HL-60/S4 (cell line): ENCODE measurements around the gene SND1.

ENCODE experiments used
- in situ Hi-C: fragments of 300-500 bp; cut with MboI; formaldehyde crosslinking; loops from 2 replicates; pipeline ENCODE4 v1.14.3; 2022; ENCODE audit warnings: low sequenced_read_pairs

Gene SND1

DNA sequence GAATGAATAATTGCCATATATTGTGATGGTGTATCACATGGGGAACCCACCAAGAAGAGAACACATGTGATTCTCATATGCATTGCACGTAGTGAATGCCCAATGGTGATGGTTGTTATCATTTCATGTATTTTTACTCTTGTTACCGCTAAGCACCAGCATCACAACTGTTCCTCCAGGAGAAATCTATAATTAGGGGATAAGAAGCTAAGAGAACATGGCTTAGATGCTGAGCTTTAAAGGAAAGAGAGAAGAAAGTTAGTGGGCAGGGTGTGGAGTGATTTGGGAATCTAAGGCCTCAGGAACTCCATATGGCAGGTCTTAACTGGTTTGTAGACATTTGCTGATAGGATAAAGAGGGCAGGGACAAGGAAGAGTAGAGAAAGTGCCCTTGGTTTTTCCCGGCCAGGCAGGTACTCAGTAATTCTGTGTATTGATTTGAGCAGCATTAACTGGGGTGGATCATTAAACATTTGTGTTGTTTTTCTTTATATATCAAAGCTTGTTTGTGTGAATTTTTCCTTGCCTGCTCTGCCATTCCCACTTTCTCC is 233.3 kb downstream of the SND1 start:
- in situ Hi-C loops, result no loop called here

DNA sequence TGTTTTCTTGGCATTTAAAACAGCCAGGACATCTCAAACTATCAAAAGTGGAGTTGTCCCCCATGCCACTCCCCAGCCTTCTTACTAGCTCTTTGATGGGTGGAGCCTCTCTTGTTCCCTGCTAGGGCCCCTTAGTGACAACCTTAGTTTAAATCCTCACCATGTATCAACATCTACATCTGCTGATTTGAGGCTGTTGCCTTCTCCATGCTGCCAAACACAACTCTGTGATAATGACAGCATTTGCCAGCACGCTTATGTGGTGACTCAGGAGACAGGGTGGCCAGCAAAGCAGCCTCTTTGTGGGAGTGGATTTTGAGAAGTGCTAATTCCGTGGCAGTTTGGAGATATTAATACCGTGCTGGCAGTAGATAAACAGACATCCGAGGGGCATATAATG is 233.8 kb downstream of the SND1 start:
- in situ Hi-C loops, result no loop called here

DNA sequence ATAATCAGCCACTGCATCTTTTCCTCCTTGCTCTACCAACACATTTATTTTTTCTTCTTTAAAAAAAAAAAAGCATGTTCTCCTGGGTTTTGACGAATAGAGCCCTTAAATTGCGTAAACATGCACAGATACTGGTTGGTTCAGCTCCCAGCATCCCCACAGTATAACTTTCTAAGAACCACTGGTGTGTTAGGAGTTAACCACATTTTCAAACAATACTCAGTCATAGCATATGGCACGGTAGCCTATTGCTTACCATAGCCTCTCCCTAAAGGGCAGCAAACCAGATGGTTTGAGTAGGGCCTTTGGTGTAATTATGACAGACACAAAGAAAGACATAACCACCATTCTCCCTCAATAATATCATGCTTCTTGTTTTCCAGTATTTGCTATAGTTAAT is 234.3 kb downstream of the SND1 start:
- in situ Hi-C loops, result no loop called here

DNA sequence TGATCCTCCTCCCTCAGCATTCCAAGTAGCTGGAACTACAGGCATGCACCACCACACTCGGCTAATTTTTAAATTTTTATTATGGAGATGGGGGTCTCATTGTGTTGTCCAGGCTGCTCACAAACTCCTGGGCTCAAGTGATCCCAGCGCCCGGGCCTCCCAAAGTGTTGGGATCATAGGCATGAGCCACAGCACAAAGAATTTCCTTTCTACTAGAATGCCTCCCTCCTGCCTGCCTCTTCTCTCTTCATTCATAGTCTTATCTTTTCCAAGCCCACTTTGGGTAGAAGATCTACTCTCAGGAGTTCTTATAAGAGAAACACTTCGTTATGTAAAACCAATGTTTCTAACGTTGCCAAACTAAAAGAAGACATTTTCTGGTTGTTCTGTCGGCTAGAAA is 235.1 kb downstream of the SND1 start:
- in situ Hi-C loops, result no loop called here

DNA sequence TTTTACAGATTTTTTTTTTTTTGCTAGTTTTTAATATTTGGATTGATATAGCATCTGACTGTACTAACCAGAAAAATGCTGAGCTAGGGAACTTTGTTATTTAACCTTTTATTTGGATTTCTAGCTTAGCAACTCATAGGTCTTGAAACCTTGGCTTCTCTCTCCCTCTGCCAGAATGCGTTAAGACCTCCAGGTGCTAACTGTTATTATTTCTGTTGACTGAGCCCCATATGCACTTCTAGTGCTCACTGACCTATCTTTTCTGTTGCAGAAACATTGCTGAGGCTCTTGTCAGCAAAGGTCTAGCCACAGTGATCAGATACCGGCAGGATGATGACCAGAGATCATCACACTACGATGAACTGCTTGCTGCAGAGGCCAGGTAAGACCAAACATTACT is 235.6 kb downstream of the SND1 start:
- in situ Hi-C loops, result no loop called here

DNA sequence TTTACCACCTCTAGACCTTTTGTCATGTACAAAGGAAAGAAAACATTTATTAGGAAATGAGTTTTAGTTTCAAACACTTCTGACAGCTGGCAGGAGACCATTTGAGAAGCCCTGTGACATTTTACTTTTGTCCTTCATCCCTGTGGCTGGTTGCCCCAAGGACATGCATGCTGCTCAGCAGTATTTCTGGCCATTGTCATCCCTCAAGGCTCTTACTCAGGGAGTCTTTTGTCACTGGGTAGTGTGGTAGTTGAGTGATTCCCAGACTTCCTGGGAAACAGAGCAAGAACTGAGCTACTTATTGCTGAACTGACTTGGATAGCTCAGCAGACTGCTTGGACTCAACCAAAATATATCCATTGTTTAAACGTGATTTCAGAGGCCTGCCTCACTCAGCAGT is 236.4 kb downstream of the SND1 start:
- in situ Hi-C loops, result no loop called here

DNA sequence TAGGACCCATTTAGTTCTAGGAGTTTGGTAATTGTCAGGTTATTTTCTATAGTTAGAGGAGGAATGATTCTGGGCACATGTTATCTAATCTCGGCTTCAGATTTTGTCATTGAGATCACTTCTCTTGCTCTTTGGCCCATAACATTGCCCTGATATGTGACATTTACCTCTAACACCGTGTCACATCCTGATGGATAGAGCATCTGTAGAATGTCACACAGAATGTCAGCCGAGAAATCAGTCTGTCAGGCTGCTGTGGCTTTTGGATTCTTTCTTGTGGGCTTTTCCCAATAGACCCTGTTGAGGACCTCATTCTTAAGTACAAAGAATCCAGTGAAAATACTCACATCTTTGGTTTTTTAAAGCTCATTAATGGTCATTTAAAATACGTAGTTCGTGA is 236.8 kb downstream of the SND1 start:
- in situ Hi-C loops, result no loop called here

DNA sequence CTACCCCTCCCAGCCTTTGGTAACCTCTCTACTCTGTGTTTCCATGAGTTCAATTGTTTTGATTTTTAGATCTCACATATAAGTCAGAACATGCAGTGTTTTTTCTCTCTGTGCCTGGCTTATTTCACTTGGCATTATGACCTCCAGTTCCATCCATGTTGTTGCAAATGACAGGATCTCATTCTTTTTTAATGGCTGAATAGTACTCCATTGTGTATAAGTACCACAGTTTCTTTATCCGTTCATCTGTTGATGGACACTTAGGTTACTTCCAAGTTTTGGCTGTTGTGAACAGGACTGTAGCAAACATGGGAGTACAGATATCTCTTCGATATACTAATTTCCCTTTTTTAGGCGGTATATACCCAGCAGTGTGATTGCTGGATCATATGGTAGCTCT is 237.7 kb downstream of the SND1 start:
- in situ Hi-C loops, result no loop called here

DNA sequence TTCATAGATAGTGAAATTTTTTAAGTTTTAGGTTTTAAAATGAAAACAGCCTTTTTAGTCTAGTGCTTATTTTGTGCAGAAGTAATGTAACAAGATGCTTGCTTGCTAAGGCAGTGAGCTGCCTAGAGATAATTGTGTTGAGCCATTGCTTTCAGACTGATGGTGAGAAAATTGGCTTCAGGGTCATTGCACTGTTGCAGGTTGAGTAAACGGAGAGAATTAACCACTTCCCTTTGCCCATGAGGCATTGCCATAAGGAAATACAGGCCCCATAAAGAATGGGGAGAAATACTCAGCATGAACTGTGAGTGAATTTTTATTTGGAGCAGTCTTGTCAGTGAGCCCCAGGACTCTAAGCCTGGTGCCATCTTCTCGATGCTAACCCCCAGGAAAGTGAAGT is 238.7 kb downstream of the SND1 start:
- in situ Hi-C loops, result no loop called here

DNA sequence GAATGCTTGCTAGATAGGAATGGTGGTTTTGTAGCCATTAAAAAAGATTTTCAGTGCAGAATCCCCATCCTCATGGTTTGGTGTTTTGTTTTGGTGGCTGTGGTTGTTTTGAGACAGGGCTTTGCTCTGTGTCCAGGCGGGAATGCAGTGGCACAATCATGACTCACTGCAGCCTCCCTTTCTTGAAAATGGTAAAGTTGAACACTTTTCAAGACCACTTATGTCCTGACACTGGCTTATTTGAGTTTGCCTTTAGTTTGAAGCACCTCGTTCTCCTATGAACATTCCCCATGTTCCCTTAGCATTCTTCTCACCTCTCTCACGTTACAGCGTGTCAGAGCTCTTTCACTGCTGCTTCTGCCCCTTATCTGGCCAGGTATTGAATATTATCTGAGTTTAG is 239.2 kb downstream of the SND1 start:
- in situ Hi-C loops, result no loop called here

DNA sequence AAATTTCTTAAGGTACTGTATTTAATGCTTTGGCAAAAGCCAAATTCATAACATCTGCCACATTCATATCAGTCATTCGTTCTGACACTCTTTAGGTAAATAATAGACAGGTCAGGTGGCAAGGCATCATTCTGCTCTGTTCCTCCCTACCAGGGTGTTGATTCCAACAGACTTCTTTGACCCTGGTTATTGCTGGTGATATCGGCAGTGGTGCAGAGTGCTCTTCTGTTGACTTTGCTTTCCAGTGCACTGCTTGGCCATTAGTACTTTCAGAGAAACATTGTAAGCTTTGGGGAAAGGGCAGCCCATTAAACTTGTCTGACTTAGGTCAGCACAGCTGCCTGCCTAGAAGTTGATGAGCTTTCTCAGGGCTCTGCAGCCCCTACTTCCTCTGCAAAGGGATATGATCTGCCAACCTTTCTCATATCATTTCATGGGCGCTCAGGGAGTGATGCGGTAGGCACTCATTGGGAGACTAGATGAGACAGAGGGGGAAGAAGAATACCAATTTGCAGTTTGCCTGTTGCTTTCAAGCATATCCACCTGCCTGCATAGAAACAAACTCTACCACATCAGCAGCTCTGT is 240.0 kb downstream of the SND1 start:
- in situ Hi-C loops, result no loop called here

DNA sequence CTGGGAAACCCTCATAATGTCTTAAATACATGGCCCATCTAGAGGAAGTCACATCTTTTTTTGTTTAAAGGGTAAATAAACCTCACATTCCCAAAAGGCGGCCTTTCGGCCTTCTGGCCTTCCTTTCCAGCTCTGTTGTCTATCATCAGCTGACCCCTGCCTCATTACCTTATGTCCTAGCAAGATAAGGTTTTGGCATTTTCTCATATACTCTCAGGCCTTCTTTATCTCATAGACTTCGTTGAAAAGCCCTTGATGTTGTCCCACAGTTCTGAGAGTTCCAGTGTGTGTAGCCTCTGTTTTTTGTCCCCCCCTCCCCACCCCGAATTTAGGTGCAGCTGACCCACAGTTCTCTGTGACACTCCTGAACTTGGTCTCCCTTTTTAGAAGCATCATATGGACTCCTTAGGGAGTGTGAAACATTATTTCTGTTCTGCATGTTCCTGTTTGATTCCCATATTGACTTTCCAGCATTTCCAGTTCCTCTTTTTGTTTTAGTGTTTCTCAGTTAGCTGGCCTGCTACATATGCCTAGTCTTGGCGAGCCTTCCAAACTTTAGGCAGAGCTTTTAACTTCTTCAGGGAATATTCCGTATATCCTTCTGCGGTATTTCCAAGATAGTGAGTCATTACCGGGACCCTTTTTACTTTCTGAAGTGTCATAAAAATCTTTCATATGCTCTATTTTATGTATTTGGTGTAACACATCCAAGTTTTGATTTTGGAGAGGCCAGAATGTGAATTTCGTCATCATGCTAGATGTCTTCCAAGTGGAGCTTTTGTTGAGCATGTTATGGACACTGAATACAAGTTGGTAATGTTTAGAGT is 240.7 kb downstream of the SND1 start:
- in situ Hi-C loops, result no loop called here

DNA sequence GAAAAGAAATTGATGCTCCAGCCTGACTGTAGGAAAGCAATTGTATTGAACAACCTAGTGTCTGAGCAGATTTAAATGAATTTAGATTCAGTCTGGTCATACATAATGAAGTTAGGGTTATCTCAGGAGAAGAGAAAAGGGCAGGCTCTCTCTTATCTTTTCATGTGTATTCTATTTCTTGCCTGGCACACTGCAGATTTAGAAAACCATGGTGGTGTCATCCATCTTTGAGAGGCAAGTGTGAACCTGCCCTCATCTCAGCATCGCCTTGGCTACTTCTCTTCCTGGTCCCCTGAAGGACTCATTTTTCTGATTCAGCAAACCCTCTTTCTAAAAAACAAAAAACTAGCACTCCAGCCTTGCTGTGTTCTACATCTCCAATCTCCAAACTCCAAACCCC is 241.6 kb downstream of the SND1 start:
- in situ Hi-C loops, result no loop called here

DNA sequence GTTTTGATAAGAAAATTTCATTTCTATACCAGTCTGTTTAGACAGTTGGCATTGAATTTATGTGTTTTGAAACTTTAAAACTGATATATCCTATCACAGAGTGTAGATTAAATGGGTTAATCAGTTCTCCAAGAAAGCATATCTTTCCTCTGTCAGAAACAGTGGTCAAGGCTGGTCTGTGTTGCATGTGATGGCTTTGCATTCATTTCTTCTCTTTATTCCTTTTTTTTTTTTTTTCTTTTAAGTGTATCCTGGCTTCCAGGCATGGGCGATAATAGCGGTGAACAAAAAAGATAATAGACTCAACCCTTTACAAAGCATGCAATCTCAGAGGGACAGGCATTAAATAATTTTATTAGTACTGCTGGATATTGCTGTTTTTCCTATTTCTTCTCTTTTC is 242.6 kb downstream of the SND1 start:
- in situ Hi-C loops, result no loop called here

DNA sequence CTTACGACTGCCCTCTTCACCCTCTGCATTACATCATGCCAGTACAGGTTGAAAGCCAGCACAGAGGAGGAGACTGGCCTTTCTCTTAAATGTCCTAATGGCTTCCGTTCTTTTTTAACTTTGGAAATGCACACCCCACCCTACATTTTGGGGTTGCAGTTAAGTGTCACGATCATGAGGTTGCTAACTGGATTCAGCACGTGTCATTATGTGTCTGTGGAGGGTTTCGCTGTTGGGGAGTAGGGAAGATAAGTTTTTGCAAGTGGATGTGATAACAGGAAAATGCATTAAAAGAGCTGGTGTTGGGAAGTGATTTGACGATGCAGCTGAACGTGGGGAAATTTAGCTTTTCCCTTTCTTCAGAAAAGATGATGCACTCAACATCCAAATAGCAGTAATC is 243.4 kb downstream of the SND1 start:
- in situ Hi-C loops, result no loop called here

DNA sequence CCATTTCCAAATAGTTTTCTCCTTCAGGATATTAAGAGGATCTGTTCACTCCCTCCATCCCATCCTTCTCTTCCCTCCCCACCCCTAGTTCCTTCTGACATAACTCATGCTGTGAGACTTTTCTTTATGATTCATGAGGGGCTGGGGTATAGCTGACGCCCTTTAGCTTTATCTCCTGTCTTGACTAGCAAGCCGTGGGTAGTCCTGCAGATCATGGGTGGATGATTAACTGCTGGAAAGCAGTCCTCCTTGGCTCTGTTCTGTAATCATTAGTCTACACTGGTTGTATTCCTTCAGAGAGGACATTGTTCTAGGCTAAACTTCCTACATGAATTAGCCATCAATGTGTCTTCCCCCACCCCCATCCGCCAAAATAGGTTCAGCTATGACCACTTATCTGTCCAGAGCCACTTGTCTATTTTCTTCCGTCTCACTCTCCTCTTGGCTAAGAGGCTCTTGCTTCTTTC is 243.9 kb downstream of the SND1 start:
- in situ Hi-C loops, result no loop called here

DNA sequence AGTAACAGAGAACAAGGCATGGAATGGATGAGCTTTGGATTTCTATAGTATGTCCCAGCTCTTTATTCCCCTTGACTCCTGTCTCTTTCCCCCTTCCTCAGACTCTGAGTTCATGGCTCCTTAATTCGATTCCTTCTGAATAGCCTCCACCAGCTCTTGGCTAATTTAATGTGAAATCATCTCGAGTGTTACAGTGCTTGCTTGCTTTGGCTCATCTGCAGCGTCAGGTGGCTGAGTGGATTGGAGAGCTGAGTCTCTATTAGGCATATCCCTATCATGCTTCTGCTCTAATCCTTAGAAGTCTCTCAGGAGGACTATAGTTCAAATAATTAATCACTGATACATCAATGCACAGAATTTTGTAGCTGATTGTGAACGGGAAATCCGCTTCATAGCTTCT is 244.7 kb downstream of the SND1 start:
- in situ Hi-C loops, result no loop called here

DNA sequence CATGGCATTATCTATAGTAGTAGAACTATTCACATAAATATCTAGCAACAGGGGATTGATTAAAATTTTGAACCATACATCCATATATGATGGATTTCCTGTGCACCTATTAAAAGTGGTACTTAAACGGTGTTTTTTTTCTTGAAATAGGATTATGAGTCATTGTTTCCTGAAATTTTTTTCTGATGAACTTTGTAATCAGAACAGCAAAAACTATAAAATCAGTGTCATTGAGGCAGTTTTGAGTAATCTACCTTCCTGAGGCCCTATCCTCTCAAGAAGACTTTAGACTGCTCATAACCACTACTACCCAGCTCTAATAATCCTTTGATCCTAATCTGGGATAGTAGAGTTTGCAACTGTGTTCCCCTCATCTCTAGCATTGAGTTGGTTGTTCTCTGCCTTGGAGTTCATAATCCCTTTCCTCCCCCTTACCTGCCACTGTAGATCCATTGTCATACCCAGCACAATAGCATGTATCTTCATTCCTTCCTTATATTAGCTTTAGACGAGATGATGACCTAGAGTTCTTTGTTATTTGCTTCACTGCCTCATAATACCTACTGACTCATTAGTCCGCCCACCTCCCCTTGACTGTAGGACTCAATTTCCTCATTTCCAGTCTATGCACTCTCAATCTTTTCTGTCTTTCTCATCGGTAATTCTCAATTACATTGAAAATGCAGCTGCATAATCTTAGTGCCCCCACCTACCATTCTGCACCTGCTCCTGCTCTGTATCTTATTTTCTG is 245.9 kb downstream of the SND1 start:
- in situ Hi-C loops, result no loop called here

DNA sequence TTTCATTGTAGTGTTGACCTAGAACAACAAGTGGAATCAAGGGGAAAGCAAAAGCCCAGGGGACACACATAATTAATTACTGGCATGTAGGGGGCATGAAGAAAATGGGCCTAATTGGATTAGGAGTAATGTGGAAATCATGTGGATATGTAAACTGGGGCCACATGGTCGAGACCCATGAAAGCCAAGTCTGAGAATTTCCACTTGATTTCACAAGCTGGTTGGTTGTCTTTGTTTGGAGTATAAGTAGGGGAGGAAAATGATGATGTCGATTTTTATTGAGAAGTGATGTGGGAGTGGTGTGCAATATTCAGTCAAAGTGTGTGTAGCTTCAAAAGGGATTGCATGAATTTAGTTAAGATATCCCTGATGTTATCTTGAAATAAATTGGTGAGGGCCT is 247.4 kb downstream of the SND1 start:
- in situ Hi-C loops, result no loop called here

DNA sequence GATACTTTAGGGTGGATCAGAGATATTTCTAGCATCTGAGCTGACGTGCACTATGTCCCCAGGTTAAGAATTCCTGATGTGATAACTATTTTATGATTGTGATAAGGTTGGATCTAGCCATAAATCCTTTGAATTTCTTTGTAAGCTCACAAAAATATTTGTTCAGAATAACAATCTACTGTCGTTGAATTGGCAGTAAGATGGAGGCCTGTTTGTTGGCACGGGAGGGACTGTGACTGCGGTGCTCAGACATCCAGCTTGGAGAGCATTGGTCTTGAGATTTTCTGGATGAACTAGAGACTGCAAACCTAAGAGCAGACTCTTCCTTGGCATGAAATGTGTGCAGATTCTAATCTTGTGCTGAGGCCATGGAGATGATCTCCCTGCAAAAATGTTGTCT is 248.1 kb downstream of the SND1 start:
- in situ Hi-C loops, result no loop called here

DNA sequence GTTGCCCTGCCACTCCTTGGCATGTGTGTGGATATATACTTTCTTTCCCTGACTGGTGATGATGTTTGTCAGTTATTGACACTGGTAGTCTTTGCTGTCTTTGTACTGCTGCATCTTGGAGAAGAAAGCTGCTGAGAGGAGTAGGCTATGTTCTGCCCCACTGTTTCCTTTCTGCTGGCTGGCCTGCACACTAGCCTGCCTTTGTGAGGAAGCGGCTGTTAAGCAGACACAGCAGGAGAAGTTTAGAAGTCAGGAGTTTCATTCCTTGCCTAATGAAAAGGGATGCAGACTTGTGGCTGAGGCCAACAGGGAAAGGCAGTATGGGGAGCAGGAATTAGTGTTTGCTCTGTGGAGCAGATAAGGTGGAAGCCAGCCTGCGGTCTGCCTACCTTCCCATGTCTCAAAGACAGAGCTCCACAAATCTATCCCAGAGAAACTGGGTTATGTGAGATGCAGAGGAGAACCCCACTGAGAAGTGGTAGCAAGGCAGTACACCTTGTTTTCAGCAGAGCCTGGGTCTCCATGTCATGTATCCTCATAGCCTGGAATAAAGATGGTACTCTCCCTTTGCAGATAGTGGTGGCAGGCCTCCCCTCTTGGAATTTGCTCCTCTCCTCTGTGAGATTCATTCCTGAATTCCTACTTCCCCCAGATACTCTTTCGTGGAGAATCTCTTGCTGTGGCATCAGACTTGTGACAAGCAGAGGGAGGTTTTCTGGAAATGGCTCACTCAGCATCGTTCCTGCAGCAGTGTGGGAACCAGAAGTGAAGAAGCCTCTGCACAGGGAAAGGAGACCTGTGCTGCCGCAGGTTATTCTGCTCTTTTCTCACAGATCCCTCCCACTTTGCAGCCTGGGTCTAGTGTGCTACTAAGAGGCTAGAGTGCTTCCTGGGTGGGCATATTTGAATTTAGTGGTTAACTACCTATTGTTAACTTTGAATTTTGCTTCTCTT is 249.0 kb downstream of the SND1 start:
- in situ Hi-C loops, result no loop called here
